ES-I3 (cell line): ENCODE measurements around the gene AP5Z1.

Experiments
- H3K36me3 ChIP-seq: 2 replicates; pipeline ENCODE4 v1.6.1; 2013; ENCODE audit warnings: mild to moderate bottlenecking, low read length, control low read depth, moderate library complexity; ENCODE audit not compliant: insufficient read depth
- H3K4me1 ChIP-seq: 2 replicates; pipeline ENCODE4 v1.6.1; 2013; ENCODE audit warnings: mild to moderate bottlenecking, control low read depth, low read length; ENCODE audit not compliant: insufficient read depth
- H3K9ac ChIP-seq: 2 replicates; pipeline ENCODE4 v1.6.1; 2013; ENCODE audit warnings: low read depth, mild to moderate bottlenecking, low read length, moderate library complexity
- H3K9me3 ChIP-seq: 2 replicates; pipeline ENCODE4 v1.6.1; 2013; ENCODE audit warnings: mild to moderate bottlenecking, low read length, moderate library complexity; ENCODE audit not compliant: control insufficient read depth, insufficient read depth

Gene AP5Z1

GRCh38 chr7:4783762-4784351, 8.4 kb downstream of the AP5Z1 start:
- Histone ChIP-seq H3K36me3 (no peaks in the 10 kb centered on the region; the same call in 1 of the 2 replicates), H3K9ac (no peak overlapping the region), H3K9me3 (no peaks in the 10 kb centered on the region), H3K4me1 (no peaks in the 10 kb centered on the region)

- H3K9me3 ChIP-seq: no peaks in the 10 kb centered on the region
- no peaks in the 10 kb centered on the region; the same call in 1 of the 2 replicates for H3K36me3 ChIP-seq
- no peak overlapping the region for H3K9ac ChIP-seq
- no peaks in the 10 kb centered on the region for H3K4me1 ChIP-seq
Measured at GRCh38 chr7:4784799-4785198, 9.4 kb downstream of the AP5Z1 start.

DNA sequence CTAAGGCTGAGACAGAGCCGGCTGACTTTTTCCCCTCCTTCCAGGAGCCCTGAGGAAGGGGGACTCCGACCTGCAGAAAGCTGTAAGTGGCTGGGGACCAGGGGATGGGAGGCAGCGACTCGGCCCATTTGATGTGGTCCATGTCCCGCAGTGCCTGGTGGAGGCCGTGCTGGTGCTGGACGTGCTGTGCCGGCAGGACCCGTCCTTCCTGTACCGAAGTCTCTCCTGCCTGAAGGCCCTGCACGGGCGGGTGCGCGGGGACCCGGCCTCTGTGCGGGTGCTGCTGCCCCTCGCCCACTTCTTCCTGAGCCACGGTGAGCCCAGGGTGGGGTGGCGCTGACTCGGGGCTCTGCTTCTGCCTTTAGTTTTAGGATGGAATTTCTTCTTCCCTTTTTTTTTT, 9.9 kb downstream of the AP5Z1 start:
- H3K9ac ChIP-seq: no peak overlapping the region

GRCh38 chr7:4786015-4786414, 10.6 kb downstream of the AP5Z1 start:
- no peaks in the 10 kb centered on the region for H3K9me3 ChIP-seq
- no peaks in the 10 kb centered on the region; the same call in 1 of the 2 replicates for H3K36me3 ChIP-seq
- no peak overlapping the region for H3K9ac ChIP-seq
- H3K4me1 ChIP-seq: no peaks in the 10 kb centered on the region

More for the DNA sequence above, 9.9 kb downstream of the AP5Z1 start:
- Histone ChIP-seq H3K4me1 (no peaks in the 10 kb centered on the region), H3K9me3 (no peaks in the 10 kb centered on the region), H3K36me3 (no peaks in the 10 kb centered on the region; the same call in 1 of the 2 replicates)

DNA sequence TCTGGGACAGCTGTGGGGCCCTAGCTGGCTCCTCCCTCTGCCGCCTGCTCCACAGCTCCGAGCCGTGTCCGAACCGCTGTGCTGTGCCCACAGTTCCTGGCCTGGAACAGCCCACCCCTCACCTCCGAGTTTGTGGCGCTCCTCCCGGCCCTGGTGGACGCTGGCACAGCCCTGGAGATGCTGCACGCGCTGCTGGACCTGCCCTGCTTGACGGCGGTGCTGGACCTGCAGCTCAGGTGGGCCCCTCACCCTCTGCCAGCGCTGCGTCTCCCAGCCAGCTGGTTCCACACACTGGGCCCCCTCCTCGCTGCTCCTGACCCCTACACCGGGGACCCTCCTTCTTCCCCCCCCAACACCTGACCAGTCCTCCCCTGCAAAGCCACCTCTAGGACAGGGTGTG, 12.1 kb downstream of the AP5Z1 start:
- Histone ChIP-seq H3K36me3 (no peaks in the 10 kb centered on the region; the same call in 1 of the 2 replicates), H3K4me1 (no peaks in the 10 kb centered on the region), H3K9ac (no peak overlapping the region), H3K9me3 (no peaks in the 10 kb centered on the region)

DNA sequence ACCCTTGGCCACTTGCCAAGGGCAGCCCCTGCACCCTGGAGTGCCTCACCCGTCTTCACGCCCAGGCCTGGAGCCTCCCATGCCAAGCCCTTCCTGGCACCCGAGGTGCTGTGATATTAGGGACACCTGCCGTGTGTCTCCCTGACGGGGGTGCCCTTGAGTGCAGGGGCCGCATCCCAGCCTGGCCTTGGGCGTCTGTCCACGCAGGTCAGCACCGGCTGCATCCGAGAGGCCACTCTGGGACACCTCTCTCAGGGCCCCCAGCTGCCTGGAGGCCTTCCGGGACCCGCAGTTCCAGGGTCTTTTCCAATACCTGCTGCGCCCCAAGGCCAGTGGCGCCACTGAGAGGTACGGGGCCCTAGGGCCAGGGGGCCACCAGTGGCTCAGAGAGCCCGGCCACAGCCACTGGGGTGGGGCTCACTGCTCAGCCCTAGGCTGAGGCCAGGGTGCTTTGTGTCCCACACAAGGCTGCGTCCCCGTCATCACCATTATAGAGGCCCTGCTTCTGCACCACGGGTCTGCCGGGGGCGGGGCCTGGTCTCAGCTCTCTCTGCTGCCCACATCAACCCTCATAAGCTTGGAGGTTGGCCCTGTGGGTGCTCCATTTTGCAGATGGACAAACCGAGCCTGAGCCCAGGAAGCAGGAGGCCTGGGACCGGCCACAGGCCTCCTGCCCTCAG, 12.7 kb downstream of the AP5Z1 start:
- Histone ChIP-seq H3K9ac (no peak overlapping the region), H3K36me3 (no peaks in the 10 kb centered on the region; the same call in 1 of the 2 replicates), H3K4me1 (no peaks in the 10 kb centered on the region; the same call in 1 of the 2 replicates), H3K9me3 (no peaks in the 10 kb centered on the region)

- H3K36me3 ChIP-seq: no peaks in the 10 kb centered on the region
- no peak overlapping the region for H3K9ac ChIP-seq
- H3K9me3 ChIP-seq: no peaks in the 10 kb centered on the region
- H3K4me1 ChIP-seq: no peaks in the 10 kb centered on the region; the same call in 1 of the 2 replicates
Measured at GRCh38 chr7:4788627-4789189, 13.3 kb downstream of the AP5Z1 start.

DNA sequence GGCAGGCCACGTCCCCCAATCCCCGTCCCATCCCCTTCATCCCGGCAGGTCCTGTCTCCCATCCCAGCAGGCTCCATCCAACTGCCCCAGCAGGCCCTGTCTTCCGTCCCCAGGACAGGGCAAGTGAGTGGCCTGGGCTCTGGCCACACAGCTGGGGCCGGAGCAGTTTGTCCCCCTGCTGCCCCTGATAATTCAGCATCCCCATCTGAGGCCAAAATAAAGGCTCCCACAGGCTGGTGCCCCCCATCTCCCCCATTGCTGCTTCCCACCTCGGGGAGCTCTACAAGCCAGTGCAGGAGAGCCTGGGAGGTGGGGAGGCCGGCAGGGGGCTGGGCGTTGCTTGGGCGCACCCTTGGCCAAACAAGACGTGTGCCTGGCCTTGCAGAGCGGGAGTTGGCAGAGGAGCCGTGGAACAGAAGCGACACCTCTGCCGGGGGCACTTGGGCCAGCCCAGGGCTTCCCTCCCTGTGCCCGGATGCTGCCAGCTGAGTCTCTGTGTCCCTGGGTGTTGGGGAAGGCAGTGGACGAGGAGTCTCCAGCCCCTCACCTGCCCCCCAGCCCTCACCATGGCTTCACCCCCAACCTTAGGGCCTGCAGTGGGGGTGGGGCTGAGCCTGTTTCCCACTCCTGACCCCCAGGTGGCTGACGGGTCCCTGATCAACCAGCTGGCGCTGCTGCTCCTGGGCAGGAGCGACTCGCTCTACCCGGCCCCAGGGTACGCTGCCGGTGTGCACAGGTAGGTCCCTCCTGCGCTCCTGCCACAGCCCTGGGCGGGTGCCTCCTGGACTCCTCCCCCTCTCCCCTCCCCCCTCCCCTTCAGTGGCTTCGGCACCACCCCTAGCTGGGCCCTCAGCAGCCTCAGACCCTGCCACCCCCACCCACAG, 14.0 kb downstream of the AP5Z1 start:
- H3K9ac ChIP-seq: no peak overlapping the region
- H3K9me3 ChIP-seq: no peaks in the 10 kb centered on the region
- H3K4me1 ChIP-seq: no peaks in the 10 kb centered on the region; the same call in 1 of the 2 replicates
- H3K36me3 ChIP-seq: no peaks in the 10 kb centered on the region

GRCh38 chr7:4790078-4790465, 14.6 kb downstream of the AP5Z1 start:
- Histone ChIP-seq H3K4me1 (no peaks in the 10 kb centered on the region; the same call in 1 of the 2 replicates), H3K9ac (no peak overlapping the region), H3K36me3 (no peaks in the 10 kb centered on the region), H3K9me3 (no peaks in the 10 kb centered on the region)

- Histone ChIP-seq H3K4me1 (no peaks in the 10 kb centered on the region; the same call in 1 of the 2 replicates), H3K9ac (no peak overlapping the region), H3K9me3 (no peaks in the 10 kb centered on the region), H3K36me3 (no peaks in the 10 kb centered on the region)
Measured at GRCh38 chr7:4790516-4790991, 15.1 kb downstream of the AP5Z1 start.

DNA sequence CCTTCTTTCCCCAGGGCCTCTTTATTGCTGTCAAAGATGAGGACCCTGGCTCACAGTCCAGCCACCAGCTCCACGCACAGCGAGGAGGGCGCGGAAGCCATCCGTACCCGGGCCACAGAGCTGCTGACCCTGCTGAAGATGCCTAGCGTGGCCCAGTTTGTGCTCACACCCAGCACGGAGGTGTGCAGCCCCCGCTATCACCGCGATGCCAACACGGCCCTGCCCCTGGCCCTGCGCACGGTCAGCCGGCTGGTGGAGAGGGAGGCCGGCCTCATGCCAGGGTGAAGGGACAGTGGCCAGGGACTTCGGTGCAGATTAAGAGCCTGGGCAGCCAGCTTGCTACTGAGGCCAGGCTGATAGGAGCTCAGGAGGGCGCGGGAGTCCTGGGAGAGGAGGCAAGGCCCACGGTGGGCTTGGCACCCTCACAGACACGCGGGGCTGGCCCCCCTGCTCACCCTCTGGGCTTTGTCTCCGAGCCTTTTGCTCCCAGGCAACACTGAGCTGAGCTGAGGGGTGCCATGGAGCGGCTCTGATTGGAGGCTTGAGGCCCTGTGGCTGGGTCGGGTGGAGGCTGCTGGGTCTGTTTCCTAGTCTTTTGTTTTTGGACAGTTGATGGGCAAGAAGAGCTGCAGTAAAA, 15.8 kb downstream of the AP5Z1 start:
- Histone ChIP-seq H3K9me3 (no peaks in the 10 kb centered on the region), H3K9ac (no peak overlapping the region), H3K4me1 (no peaks in the 10 kb centered on the region; the same call in 1 of the 2 replicates), H3K36me3 (no peaks in the 10 kb centered on the region; the same call in 1 of the 2 replicates)

DNA sequence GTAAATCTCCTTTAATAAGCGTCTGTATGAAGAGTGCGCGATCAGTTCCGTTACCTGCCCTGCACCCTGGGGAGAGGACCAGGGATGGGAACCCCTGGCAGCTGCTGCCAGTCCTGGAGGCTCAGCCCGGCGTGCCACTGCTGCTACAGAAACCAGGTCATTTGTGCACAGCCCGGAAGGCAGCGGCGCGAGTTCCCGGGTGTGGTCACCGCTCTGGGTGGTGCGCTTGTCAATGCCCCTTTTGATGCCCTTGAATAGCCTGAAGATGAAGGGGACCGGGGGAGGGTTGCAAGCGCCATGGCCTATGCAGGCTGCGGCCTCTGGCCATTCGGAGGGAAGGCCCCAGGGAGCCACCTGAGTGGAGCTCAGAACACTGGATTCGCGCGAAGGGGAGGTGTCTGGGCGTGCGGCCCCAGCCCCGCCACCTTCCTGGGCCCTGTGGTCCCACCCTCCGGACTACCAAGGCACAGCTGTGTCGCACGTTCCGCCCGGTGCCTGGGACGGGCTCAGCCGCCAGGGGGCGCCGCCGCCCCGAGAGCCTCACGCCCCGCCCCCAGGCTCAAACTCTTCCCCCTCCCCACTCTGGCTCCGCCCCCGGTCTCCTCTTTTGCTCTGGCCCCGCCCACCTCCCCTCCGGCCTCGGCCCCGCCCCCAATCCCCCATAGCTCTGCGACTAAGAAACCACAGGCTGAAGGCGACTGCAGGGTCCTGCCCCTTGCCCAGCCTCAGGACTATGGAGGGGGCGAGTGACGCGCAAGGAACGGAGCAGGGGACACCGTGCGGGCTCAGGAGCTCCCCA, 16.5 kb downstream of the AP5Z1 start:
- Histone ChIP-seq H3K9ac (peak overlapping the region; percentile 51; the same call in 1 of the 2 replicates), H3K36me3 (no peaks in the 10 kb centered on the region; the same call in 1 of the 2 replicates)

DNA sequence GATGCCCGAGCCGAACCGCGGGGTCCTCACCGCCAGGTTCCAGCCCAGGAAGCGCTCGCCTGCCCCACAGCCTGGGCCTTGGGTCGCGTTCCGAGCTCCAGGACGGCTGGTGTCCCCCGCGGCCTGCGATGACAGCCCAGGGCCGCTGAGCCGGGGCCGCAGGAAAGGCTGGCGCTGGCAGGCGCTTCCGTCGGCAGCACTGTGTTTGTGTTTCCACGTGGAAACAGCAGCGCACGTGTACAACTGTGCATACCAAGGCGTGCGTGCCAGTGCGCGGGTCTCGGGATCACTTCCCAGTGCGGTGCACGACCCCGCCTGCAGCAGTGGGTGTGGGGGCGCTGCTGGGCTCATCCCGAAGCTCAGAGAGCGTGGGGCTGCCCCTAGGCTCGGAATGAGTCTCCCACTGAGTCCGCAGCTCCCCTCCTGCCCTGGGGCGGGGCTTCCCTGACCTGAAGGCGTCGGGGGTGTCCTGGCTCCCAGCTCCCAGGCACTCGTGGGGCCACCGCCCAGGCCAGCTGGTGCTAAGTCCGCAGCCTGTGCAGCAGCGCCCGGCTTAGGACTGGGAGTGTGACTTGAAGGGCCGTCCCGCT, 17.2 kb downstream of the AP5Z1 start:
- Histone ChIP-seq H3K4me1 (no peaks in the 10 kb centered on the region; the same call in 1 of the 2 replicates), H3K9me3 (no peaks in the 10 kb centered on the region), H3K9ac (peak overlapping the region; percentile 51; the same call in 1 of the 2 replicates), H3K36me3 (no peaks in the 10 kb centered on the region; the same call in 1 of the 2 replicates)

More for the DNA sequence above, 16.5 kb downstream of the AP5Z1 start:
- no peaks in the 10 kb centered on the region; the same call in 1 of the 2 replicates for H3K4me1 ChIP-seq
- H3K9me3 ChIP-seq: no peaks in the 10 kb centered on the region
